ENCODE measurements around the gene OGDH. TPM values are rescaled to one million over a fixed set of nuclear protein-coding genes. Genes with fewer than 3 reads are reported as not detected.

OGDH gene
- total and polyA plus RNA-seq, 2 of the 13 experiments (the other 11 are each of a cell fraction or from before 2014, with no cell fraction given) = 17.4 to 25.4 TPM

GRCh38 chr7:44733708-44734481 lies 127.5 kb downstream of the OGDH start:
- ATAC-seq (no peak), DNase-seq (ENCODE audit: low spot score) (no peak), FAIRE-seq (no peak)
- H3K4me1 ChIP-seq (ENCODE audit: insufficient read depth, low read length) = peaks cover 17% of the 10 kb centered on the region
- H3K27ac ChIP-seq (ENCODE audit: extremely low read length, insufficient read depth, low read length) = no peak overlapping the region
- no peaks in the 10 kb centered on the region for H4K20me1 ChIP-seq (ENCODE audit: insufficient read depth, low read length)
- 5% methylated on average over 5 of the region's 5 CpGs for WGBS (ENCODE audit: low lambda C conversion rate)
- ChIA-PET CTCF (ENCODE audit: low intra/inter-chr PET ratio, low total read pairs) (no interaction called here), POLR2A (interaction anchor here (0.5 kb wide), 1 partner anchor 114 kb away, joined by 3 read pairs; the partner anchor contains the start of gene H2AZ2)
- no peaks in the 10 kb centered on the region for H3K9me3 ChIP-seq (ENCODE audit: low read length)
- no peaks in the 10 kb centered on the region for H3K36me3 ChIP-seq (replicated peaks in 1 of 2; ENCODE audit: control insufficient read depth in 1 of 2, insufficient read depth in 2 of 2, low read length in 2 of 2)
- no peak overlapping the region for H3K4me3 ChIP-seq (replicated peaks in 1 of 3; ENCODE audit: insufficient read depth in 1 of 3, low read depth in 2 of 3, low read length in 3 of 3)
- no peaks in the 10 kb centered on the region for H3K27me3 ChIP-seq (ENCODE audit: control insufficient read depth in 1 of 2, insufficient read depth in 2 of 2, low read length in 2 of 2)
- in situ Hi-C loops (cut with HindIII; ENCODE audit: extremely low pct_ligation_motif_present, low pct_unique_long_range_greater_than_20kb) = no loop called here
- H3K79me2 ChIP-seq (ENCODE audit: insufficient read depth, low read length) = no peaks in the 10 kb centered on the region
- no TSS peak for BruUV-seq (replicated peaks)
- H2AFZ ChIP-seq (ENCODE audit: low read length) = no peak overlapping the region
- no peak overlapping the region for H3K4me2 ChIP-seq (ENCODE audit: low read depth, low read length)
- intact Hi-C loops (cut with micrococcal nuclease; ENCODE audit: unreplicated experiment) = no loop called here
- H3K9ac ChIP-seq (ENCODE audit: insufficient read depth, low read depth, low read length) = no peak overlapping the region
- TF ChIP-seq SALL2 (CRISPR knock-in tag; IDR thresholded peaks at IDR 0.05) (no peak), HNRNPK (IDR thresholded peaks at IDR 0.05; ENCODE audit: low read depth, low read length, poor library complexity, severe bottlenecking) (peak; percentile 83), RBAK (CRISPR knock-in tag; IDR thresholded peaks at IDR 0.05) (no peak), ZNF468 (CRISPR knock-in tag; IDR thresholded peaks at IDR 0.05) (no peak), ARHGAP35 (CRISPR knock-in tag; IDR thresholded peaks at IDR 0.05; ENCODE audit: borderline replicate concordance) (no peak), THYN1 (CRISPR knock-in tag; IDR thresholded peaks at IDR 0.05; ENCODE audit: borderline replicate concordance, low read depth) (no peak), ZNF230 (CRISPR knock-in tag; IDR thresholded peaks at IDR 0.05) (no peak)
